ENCODE measurements around the gene FGGY.
"Not testable (repeated sequence)": the region's sequence is repeated elsewhere in the genome, so short reads cannot be mapped to it uniquely, and the experiment has no call there.

FGGY gene

DNA sequence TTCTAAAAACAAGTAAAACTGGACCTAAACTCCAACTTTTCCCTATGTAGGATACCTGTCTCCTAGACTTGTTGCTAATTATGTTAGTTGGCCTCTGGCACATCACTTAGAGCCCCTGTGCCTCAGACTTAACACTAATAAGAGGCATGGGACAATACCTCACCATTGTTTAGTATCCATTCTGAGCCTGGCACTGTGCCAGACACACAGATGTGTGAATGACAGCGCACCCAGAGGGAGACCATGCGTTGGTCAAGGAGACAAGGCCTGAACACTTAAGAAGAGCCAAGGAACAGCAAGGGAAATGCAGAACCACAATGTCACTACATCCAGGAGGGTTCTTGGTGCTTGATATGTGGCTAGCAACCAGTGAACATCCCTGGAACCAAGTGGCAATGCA is 189.1 kb downstream of the FGGY start:
- no peak for DNase-seq (ENCODE audit: low read depth)

DNA sequence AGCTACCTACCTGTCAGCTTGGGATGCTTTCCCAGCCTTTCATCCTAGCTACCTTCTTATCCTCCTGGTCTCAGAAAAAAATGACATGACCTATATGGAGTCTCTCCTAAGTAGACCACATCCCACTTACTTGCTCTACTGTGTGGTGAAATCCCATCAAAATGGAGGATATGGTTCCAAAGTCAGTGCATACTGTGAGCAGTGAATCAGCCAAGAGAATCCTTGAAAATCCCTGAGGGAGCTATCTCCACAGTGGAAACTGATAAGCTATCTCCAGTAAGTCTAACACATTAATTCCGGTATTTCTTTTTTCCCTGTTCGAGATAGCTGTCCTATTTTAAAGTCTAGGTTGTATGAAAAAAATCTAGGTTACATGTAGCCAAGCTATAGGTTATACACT is 189.7 kb downstream of the FGGY start:
- no peak for DNase-seq (ENCODE audit: low read depth)

DNA sequence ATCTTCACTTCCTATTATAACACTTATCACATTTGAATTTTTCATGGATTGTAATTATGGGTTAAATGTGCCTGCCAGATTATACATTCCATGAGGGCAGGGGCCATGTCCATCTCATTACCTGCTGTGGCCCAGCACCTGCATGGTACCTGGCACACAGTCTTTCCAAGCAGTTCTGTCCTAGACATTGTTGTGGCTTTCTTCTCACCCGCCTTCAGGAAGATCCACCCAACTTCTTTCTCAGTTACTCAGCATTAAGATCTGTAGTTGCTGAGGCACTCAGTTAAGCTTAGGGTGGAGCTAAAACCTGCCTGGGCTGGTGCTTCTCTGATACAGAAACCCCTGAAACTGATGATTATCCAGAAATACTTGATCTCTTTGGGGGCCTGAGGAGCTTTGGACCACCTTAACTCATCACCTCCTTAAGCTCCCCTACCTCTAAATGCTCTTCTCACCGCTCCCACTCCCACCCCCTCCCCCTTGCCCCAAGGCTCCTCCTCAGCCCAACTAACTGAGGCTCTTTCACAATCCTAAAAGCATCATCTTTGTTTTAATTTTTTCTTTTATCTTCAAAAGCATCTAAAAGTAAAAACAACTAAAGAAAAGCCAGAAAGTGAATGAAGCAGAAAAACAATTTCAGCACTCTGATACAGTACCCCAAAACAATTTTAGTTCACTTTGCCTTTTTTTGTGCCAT is 190.6 kb downstream of the FGGY start:
- no peak for DNase-seq (ENCODE audit: low read depth)

- no peak for DNase-seq (ENCODE audit: low read depth)
These were observed 195.6 kb downstream of the FGGY start for GRCh38 chr1:59492500-59492899.

DNA sequence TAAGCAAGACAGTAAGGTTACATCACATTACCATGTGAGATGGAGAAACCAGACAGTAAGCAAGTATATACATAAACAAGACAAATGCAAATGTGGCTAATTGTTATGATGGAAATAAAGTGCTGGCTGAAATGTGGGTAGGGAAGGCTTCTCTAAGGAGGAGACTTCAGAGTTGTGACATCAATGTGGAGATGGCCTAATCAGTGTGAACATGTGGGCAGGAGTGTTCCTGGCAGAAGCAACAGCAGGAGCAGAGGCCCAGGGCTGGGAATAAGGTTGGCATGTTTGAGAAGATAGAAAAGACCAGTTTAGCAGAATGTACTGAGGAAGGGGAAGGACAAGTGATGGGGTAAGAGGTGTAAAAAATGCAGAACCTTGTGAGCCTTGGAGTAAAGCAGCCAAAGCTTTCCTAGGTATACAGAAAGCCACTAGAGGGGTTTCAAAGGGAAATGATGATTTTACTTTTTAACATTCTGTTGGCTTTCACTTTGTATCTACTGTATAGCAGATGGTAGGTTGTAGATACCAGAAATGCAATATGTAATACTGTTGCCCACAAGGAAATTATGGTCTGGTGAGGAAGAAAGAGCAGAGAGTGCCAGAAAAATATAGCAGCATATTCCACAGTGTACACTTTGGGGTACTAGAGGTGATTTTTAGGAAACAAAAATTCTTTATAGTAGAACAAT is 197.4 kb downstream of the FGGY start:
- DNase-seq (ENCODE audit: low read depth), result no peak

DNA sequence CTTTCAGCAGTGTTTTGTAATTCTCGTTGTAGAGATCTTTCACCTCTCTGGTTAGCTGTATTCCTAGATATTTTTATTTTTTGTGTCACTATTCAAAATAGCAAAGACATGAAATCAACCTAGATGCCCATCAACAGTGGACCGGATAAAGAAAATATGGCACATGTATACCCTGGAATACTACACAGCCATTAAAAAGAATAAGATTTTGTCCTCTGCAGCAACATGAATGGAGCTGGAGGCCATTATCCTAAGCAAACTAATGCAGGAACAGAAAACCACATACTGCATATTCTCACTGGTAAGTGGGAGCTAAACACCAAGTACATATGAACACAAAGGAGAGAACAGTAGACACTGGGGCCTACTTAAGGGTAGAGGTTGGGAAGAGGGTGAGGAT is 199.3 kb downstream of the FGGY start:
- DNase-seq (ENCODE audit: low read depth), result not testable (repeated sequence)

DNA sequence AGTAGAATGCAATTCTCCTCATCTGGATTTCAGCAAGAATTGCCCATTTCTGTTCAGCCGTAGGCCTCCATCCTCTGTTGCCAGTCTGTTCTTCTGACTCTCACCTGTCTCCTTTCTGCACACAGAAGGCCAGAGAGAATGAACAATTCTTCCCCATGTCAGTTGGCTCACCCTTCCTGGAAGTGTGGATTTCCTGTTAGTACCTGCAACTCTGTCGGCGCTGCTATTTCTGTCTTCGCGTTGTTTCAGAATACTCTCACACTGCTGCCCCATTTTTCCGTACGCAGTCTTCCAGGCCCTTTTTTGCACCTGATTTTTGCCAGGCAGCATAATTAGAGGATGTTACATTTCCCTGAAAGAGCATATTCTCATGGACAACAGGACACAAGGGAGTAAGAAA is 200.7 kb downstream of the FGGY start:
- no peak for DNase-seq (ENCODE audit: low read depth)

DNA sequence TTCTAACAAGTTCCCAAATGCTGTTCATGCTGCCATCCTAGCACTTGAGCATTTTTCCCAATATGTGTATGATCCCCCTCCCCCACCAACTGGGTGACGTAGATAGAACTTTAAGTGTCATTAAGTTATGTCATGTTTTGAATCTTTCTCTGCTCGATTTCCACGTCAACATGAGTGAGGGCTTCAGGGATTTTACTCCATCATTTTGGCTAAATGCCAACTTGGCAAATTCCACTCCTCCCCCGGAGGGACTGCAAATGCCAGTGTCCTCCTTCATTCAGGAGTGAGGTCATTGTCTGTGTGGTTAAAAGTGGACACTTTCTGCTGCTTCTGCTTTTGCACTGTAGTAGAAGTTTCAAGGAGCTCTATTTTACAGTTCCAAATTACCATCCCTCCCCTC is 201.7 kb downstream of the FGGY start:
- no peak for DNase-seq (ENCODE audit: low read depth)

DNA sequence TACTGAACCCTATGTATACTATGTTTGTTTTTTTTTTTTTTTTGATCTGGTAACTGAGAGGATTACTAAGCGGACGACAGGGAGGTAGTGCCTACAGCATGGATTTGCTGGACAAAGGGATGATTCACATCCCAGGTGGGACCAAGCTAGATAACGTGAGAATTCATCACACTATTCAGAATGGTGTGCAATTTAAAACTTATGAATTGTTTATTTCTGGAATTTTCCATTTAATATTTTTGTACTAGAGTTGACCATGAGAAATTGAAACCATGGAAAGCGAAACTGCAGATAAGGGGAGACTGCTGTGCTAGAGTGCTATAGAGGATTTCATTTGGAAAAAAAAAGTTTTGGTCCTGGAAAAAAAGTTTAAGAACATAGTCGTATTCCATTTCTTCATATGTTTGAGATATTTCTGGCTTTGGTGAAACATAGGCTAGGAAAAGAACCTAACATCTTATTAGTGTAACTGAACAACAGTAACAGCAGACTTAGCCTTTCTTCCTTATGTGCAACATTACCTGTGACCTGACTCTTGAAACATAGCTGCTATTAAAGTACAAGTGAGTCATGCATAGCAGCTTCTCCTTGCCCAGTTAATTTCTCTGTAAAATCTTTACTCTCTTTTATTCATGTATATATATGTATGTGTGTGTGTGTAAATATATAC is 202.5 kb downstream of the FGGY start:
- no peak for DNase-seq (ENCODE audit: low read depth)

GRCh38 chr1:59499943-59500569 is 203.2 kb downstream of the FGGY start:
- DNase-seq (ENCODE audit: low read depth), result no peak

GRCh38 chr1:59500950-59501742 is 204.3 kb downstream of the FGGY start:
- no peak for DNase-seq (ENCODE audit: low read depth)

- DNase-seq (ENCODE audit: low read depth), result no peak
These were observed 205.3 kb downstream of the FGGY start for GRCh38 chr1:59502009-59502691.

DNA sequence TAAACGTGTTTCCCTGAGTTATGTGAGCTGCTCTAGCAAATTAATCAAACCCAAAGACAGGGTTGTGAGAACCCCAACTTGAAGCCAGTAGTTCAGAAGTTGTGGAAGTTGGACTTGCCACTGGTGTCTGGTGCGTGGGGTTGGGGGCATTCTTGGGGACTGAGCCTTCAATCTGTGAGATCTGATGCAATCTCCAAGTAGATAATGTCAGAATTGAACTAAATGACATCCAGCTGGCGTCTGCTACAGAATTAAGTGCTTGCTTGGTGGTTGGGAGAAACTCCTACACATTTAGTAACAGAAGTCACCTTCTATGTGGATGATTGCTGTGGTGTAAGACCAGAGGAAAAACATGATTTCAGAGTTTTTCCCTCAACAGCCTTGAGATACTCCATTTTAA is 207.4 kb downstream of the FGGY start:
- DNase-seq (ENCODE audit: low read depth), result no peak

DNA sequence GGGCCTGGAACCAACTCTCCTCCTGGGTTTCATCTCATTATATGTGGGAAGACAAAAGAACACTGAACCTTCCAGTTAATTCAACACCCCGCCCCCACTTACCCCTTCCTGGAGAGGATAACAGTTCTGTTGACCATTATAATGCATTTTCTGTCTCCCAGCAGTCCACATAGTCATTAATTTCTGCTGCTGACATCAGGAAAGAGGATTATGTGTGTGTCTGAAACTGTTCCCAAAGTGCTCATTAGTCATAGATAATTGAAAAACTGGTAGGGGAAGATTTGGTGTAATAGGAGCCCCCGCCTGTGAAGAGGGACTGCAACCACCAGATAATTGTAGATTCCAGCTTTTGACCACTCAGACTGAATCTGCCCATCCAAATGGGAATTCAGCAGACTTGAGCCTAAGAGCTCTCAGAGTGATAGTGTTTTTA is 208.7 kb downstream of the FGGY start:
- no peak for DNase-seq (ENCODE audit: low read depth)

- no peak for DNase-seq (ENCODE audit: low read depth)
These were observed 210.1 kb downstream of the FGGY start for GRCh38 chr1:59506952-59507351.

GRCh38 chr1:59509341-59509875 is 212.5 kb downstream of the FGGY start:
- DNase-seq (ENCODE audit: low read depth), result no peak

DNA sequence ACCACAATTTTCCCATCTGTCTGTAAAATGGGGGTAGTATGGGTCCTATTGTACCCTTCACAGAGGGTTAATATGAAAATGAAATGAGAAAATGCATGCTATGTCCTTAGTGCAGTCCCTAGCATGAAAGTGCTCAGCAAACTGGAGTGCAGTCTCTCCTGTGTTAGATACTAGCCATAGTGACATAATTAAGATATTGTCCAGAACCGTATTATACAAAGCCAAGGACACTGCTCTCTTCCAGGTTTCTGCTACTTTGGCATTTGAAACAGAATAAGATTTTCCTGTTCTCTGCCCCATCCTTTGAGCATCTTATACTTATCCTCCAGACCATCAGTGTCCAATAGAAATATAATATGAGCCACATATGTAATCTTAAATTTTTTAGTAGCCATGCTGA is 213.4 kb downstream of the FGGY start:
- no peak for DNase-seq (ENCODE audit: low read depth)

DNA sequence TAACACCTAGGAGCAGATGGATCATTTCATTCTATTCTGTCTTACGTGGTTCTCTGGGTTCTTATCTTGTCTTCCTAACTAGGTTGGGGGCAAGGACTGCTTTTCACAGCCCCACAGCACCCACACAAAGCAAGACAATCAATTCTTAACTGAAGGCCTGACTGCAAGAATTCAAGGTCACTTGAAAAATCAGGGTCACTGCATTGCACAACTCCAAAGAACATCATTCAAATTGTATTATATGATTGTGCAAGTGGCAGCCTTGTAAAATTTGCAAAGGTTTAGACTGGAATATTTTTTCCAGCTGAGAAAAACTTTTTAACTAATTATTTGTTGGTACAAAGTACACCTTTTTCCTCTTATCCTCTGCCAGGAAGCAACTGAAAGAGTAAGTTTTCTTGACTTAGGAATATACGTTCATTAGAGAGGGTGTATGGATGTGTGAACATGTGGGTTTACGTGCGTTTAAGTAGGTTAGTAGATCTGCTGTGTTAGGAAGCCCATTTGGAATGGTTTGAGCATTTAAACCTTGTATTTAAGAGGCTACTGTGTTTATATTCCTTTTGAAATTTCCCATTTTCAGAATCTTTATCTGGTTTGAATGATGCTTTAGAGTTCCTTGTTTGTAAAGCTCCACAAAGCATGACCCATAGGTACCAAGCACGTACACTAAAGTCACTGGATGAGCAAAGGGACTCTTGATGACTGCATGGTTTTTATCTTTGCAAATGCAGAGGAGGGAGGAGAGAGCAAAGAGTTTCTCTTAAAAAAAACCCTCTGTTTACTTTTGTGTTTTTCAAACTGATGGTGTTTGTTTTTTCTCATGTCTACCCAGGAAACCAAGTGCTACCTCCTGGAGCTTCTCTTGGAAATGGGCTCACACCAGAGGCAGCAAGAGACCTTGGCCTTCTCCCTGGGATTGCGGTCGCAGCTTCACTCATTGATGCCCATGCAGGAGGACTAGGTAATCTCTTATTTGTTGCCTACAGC is 214.9 kb downstream of the FGGY start:
- DNase-seq (ENCODE audit: low read depth), result no peak

- DNase-seq (ENCODE audit: low read depth), result no peak
These were observed 215.8 kb downstream of the FGGY start for GRCh38 chr1:59512702-59513101.

Data from activated T-cell treated with anti-CD3 and anti-CD28 coated beads for 1 hour (primary cell).